Gastroesophageal sphincter (tissue), 4 donors: ENCODE results near the gene WAPL. TPM values are rescaled to one million over a fixed set of nuclear protein-coding genes. Genes with fewer than 3 reads are reported as not detected.

ENCODE experiments used
- ATAC-seq: fragments of 150-250 bp; one replicate; pipeline ENCODE4 v1.9.1; 2016; ENCODE audit warnings: mild to moderate bottlenecking, moderate library complexity
- H3K27ac ChIP-seq, 4 donors: fragments of 200-600 bp; sonication (generic) in 3 of 4; 1 replicate in 3 of 4; 2 replicates in 1 of 4; pipeline ENCODE4 v1.5.1; 2016 to 2019
- H3K27me3 ChIP-seq: fragments of 200-600 bp; sonication (generic); one replicate; pipeline ENCODE4 v1.5.1; 2019
- H3K36me3 ChIP-seq, 2 donors: fragments of 200-600 bp; sonication (generic); one replicate each; pipeline ENCODE4 v1.5.1; 2019; ENCODE audit warnings: control low read depth in 1 of 2
- H3K4me1 ChIP-seq, 3 donors: fragments of 200-600 bp; sonication (generic); 1 replicate in 2 of 3; 2 replicates in 1 of 3; pipeline ENCODE4 v1.5.1; 2016 to 2019; ENCODE audit warnings: control low read depth in 2 of 3
- H3K4me3 ChIP-seq, 2 donors: fragments of 200-600 bp; sonication (generic); one replicate each; pipeline ENCODE4 v1.5.1; 2019; ENCODE audit warnings: mild to moderate bottlenecking in 1 of 2, moderate library complexity in 1 of 2
- H3K9me3 ChIP-seq, 3 donors: fragments of 200-600 bp; sonication (generic); one replicate each; pipeline ENCODE4 v1.5.1; 2017 to 2019; ENCODE audit warnings: control low read depth in 2 of 3
- CTCF ChIP-seq, 4 experiments: fragments of 200-600 bp in 2 of 4; fragments of 450-650 bp in 2 of 4; sonication (generic) in 1 of 4; IDR thresholded peaks; one replicate each; pipeline ENCODE4 v1.5.1; 2017 to 2019; ENCODE audit warnings: antibody characterized with exemption in 4 of 4, mild to moderate bottlenecking in 2 of 4, moderate library complexity in 2 of 4
- EP300 ChIP-seq: sonication (generic); formaldehyde crosslinking; IDR thresholded peaks from one replicate; pipeline ENCODE4 v1.6.1; 2017; ENCODE audit warnings: antibody characterized with exemption, mild to moderate bottlenecking
- POLR2A ChIP-seq, 2 donors: fragments of 450-650 bp; IDR thresholded peaks; one replicate each; pipeline ENCODE4 v1.6.1; 2017; ENCODE audit warnings: antibody characterized with exemption in 2 of 2, mild to moderate bottlenecking in 2 of 2, moderate library complexity in 1 of 2
- POLR2AphosphoS5 ChIP-seq: sonication (generic); formaldehyde crosslinking; IDR thresholded peaks from one replicate; pipeline ENCODE4 v1.6.1; 2017; ENCODE audit warnings: antibody characterized with exemption
- WGBS, 2 donors: methylation state at CpG; one replicate each; pipeline ENCODE4 v1.1.5; 2018; ENCODE audit warnings: low coverage in 1 of 2; 5-methylcytosine and 5-hydroxymethylcytosine counted together
- total RNA-seq, 4 donors: library from RNA; depleted of rRNA; stranded (reverse); fragments of >200 nt; gene quantifications; one replicate each; pipeline ENCODE4 v1.1.0, GENCODE V29; 2016

Gene WAPL
- total RNA-seq, 4 donors from 2014 or later, result 35.6 to 55.1 (median 40.6) TPM

- peaks cover 0 to 19% (median 0%) of the 10 kb centered on the region in 3 donors for H3K4me1 ChIP-seq
- WGBS, 2 donors, result 41 to 51% methylated on average over 2 of the region's 2 CpGs
- H3K36me3 ChIP-seq, result peaks cover 0 to 90% of the 10 kb centered on the region in 2 donors
- no peak overlapping the region for H3K27ac ChIP-seq
- TF ChIP-seq CTCF (IDR thresholded peaks at IDR 0.05), result no peak
- no peak for TF ChIP-seq POLR2AphosphoS5
- no peak for TF ChIP-seq POLR2A (IDR thresholded peaks at IDR 0.05)
- no peak for TF ChIP-seq EP300
- no peaks in the 10 kb centered on the region for H3K27me3 ChIP-seq
- no peak for ATAC-seq
- no peak overlapping the region for H3K4me3 ChIP-seq
- no peaks in the 10 kb centered on the region for H3K9me3 ChIP-seq
These were observed 78.5 kb downstream of the WAPL start for GRCh38 chr10:86443069-86443468.

GRCh38 chr10:86440874-86441843, 80.4 kb downstream of the WAPL start:
- Histone ChIP-seq H3K36me3 (peaks cover 7 to 100% of the 10 kb centered on the region in 2 donors), H3K4me3 (no peak overlapping the region), H3K4me1 (peaks cover 0 to 6% (median 0%) of the 10 kb centered on the region in 3 donors), H3K27ac (no peak overlapping the region), H3K9me3 (no peaks in the 10 kb centered on the region), H3K27me3 (no peaks in the 10 kb centered on the region)
- WGBS, 2 donors, result 89 to 100% methylated on average over 1 to 5 of the region's 5 CpGs
- ATAC-seq, result no peak
- TF ChIP-seq EP300, result no peak
- no peak for TF ChIP-seq CTCF (IDR thresholded peaks at IDR 0.05)
- TF ChIP-seq POLR2AphosphoS5, result no peak
- no peak for TF ChIP-seq POLR2A (IDR thresholded peaks at IDR 0.05)

DNA sequence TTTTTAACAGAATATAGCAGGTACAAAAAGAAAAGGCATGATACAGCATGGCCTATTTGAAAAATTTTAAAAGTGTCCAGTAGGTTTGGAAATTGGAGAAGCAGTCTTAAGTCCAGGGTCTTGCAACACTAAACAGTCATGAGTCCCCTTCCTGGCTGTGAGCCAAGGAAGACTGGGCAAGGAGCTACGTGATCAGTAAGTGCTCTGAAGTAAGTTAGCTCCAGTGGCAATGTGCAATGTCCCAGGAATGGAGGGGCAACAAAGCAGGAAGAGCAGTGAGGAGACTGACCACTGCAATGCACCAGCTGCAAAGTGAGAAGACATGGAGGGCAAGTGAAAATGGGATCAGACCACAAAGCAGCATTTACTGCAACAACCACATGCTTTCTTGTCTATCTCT, 82.0 kb downstream of the WAPL start:
- ATAC-seq, result peak; percentile 67
- H3K9me3 ChIP-seq, result no peaks in the 10 kb centered on the region
- no peak overlapping the region for H3K4me3 ChIP-seq
- H3K36me3 ChIP-seq, result peaks cover 7 to 100% of the 10 kb centered on the region in 2 donors
- 0 to 8% methylated on average over 1 of the region's 1 CpG for WGBS, 2 donors
- no peaks in the 10 kb centered on the region for H3K27me3 ChIP-seq
- peaks cover 0 to 6% (median 0%) of the 10 kb centered on the region in 3 donors for H3K4me1 ChIP-seq
- TF ChIP-seq POLR2AphosphoS5, result peak; percentile 29
- peak in 1 of 4 experiments; percentile 18 for TF ChIP-seq CTCF (IDR thresholded peaks at IDR 0.05)
- no peak for TF ChIP-seq EP300
- H3K27ac ChIP-seq, result peak overlapping the region in 1 of 4 donors; percentile 13

GRCh38 chr10:86438091-86438749, 83.4 kb downstream of the WAPL start:
- H3K4me3 ChIP-seq, result no peak overlapping the region
- no peak for ATAC-seq
- H3K4me1 ChIP-seq, result peaks cover 0 to 6% (median 0%) of the 10 kb centered on the region in 3 donors
- H3K36me3 ChIP-seq, result peaks cover 7 to 92% of the 10 kb centered on the region in 2 donors
- no peak overlapping the region for H3K27ac ChIP-seq
- WGBS, 2 donors, result 76 to 84% methylated on average over 3 to 7 of the region's 8 CpGs
- no peaks in the 10 kb centered on the region for H3K9me3 ChIP-seq
- TF ChIP-seq POLR2AphosphoS5, result no peak
- TF ChIP-seq POLR2A (IDR thresholded peaks at IDR 0.05), result no peak
- TF ChIP-seq CTCF (IDR thresholded peaks at IDR 0.05), result no peak
- TF ChIP-seq EP300, result no peak
- H3K27me3 ChIP-seq, result no peaks in the 10 kb centered on the region
